ENCODE measurements around the gene BTLA.
"Not testable (repeated sequence)": the region's sequence is repeated elsewhere in the genome, so short reads cannot be mapped to it uniquely, and the experiment has no call there.

GRCh38 chr3:112494448-112494767 is 4.9 kb downstream of the BTLA start:
- TF ChIP-seq CTCF (IDR thresholded peaks at IDR 0.05; ENCODE audit: low read depth, low read length); EZH2phosphoT487 (IDR thresholded peaks at IDR 0.05; ENCODE audit: low read depth): not testable (repeated sequence)
